ENCODE results near the gene SYCP1.

Gene SYCP1

DNA sequence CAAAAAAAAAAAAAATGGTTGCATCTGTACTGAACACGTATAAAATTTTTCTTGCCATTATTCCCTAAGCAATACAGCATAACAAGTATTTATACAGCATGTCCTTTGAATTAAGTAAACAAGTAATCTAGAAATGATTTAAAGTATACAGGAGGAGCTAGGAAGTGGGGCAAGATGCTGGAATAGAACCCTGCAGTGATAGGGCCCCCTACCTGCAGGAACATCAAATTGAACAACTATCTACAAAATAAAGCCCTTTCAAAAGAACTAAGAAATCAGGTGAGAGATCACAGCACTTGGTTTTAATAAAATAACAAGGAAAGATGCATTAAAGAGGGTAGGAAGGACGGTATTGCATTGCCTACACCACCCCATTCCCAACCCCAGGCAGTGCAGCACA lies 185.8 kb downstream of the SYCP1 start:
- ChIA-PET CTCF (interaction anchor here (0.7 to 1.2 kb wide), 3 partner anchors 51 to 61 kb away, joined by 3 to 4 read pairs (median 4); no protein-coding TSS in a partner anchor), POLR2A (ENCODE audit: low non-redundant PET) (no interaction called here)
- H3K27ac ChIP-seq = no peak overlapping the region
- no peak for DNase-seq (ENCODE audit: low spot score)
- TF ChIP-seq, protein P1, sequence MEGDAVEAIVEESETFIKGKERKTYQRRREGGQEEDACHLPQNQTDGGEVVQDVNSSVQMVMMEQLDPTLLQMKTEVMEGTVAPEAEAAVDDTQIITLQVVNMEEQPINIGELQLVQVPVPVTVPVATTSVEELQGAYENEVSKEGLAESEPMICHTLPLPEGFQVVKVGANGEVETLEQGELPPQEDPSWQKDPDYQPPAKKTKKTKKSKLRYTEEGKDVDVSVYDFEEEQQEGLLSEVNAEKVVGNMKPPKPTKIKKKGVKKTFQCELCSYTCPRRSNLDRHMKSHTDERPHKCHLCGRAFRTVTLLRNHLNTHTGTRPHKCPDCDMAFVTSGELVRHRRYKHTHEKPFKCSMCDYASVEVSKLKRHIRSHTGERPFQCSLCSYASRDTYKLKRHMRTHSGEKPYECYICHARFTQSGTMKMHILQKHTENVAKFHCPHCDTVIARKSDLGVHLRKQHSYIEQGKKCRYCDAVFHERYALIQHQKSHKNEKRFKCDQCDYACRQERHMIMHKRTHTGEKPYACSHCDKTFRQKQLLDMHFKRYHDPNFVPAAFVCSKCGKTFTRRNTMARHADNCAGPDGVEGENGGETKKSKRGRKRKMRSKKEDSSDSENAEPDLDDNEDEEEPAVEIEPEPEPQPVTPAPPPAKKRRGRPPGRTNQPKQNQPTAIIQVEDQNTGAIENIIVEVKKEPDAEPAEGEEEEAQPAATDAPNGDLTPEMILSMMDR (conservative IDR thresholded peaks at IDR 0.05; ENCODE audit: low read depth) = no peak

DNA sequence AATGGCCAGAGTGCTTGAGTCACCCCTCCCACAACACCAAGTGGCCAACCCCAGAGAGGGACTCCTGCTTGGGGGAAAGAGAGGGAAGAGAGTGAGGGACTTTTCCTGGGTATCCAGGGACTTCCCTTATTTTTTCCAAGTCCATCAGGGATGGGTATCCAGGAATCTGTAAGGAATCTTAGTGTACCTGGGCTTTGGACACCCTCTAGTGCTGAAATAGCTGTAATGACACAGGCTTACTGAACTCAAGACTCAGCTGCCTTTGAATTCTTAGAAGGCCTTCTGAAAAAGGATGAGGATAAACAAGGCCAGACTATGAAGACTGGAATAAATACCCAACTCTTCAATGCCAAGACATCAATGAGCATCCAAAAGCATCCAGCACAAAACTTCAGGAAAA lies 187.0 kb downstream of the SYCP1 start:
- ChIA-PET CTCF (interaction anchor here (0.5 to 1.6 kb wide), 6 partner anchors 53 to 1206 kb away, joined by 3 to 5 read pairs (median 4); no protein-coding TSS in a partner anchor), POLR2A (ENCODE audit: low non-redundant PET) (no interaction called here)
- DNase-seq (ENCODE audit: low spot score) = peak; percentile 34
- no peak overlapping the region for H3K27ac ChIP-seq
- TF ChIP-seq, protein P1 (conservative IDR thresholded peaks at IDR 0.05; ENCODE audit: low read depth) = peak; percentile 18

Measured in RWPE1 (cell line).